Gastroesophageal sphincter (tissue), 3 donors: ENCODE results near the gene MRPL50.

Experiments used
- EP300 ChIP-seq: sonication (generic); formaldehyde crosslinking; IDR thresholded peaks from one replicate; pipeline ENCODE4 v1.6.1; 2017; ENCODE audit warnings: antibody characterized with exemption, mild to moderate bottlenecking
- POLR2A ChIP-seq, 2 donors: fragments of 450-650 bp; IDR thresholded peaks; one replicate each; pipeline ENCODE4 v1.6.1; 2017; ENCODE audit warnings: antibody characterized with exemption in 2 of 2, mild to moderate bottlenecking in 2 of 2, moderate library complexity in 1 of 2
- POLR2AphosphoS5 ChIP-seq: sonication (generic); formaldehyde crosslinking; IDR thresholded peaks from one replicate; pipeline ENCODE4 v1.6.1; 2017; ENCODE audit warnings: antibody characterized with exemption
- TF ChIP-seq, protein P1 (sequence below), 4 experiments: fragments of 200-600 bp in 2 of 4; fragments of 450-650 bp in 2 of 4; sonication (generic) in 1 of 4; IDR thresholded peaks; one replicate each; pipeline ENCODE4 v1.5.1; 2017 to 2019; ENCODE audit warnings: antibody characterized with exemption in 4 of 4, mild to moderate bottlenecking in 2 of 4, moderate library complexity in 2 of 4

DNA sequence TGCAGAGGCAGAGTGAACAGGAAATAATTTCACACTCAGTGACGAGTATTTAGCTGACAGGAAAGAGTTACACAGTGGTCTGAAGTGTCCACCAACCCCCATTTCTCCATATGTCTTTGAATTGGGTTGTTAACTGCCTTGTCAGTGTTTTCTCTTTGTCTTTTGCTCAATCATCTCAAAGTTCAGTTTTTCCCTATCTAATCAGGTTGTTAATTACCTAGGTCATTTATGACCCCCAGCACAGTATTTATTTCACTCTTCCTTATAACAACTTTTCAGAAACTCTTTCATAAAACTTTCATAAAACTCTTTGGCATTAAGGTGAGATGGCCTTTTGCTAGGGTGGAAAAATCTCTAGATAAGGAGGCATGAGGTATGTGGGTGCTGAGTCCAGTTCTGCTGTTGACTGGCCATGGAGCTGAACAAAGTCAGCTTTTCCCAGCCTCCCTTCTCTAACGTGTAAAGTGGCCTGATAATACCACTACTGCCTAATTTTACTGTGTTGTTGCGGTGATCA is 42.4 kb upstream of the MRPL50 start:
- TF ChIP-seq POLR2AphosphoS5 (no peak), POLR2A (IDR thresholded peaks at IDR 0.05) (no peak), EP300 (no peak)
- TF ChIP-seq, protein P1, sequence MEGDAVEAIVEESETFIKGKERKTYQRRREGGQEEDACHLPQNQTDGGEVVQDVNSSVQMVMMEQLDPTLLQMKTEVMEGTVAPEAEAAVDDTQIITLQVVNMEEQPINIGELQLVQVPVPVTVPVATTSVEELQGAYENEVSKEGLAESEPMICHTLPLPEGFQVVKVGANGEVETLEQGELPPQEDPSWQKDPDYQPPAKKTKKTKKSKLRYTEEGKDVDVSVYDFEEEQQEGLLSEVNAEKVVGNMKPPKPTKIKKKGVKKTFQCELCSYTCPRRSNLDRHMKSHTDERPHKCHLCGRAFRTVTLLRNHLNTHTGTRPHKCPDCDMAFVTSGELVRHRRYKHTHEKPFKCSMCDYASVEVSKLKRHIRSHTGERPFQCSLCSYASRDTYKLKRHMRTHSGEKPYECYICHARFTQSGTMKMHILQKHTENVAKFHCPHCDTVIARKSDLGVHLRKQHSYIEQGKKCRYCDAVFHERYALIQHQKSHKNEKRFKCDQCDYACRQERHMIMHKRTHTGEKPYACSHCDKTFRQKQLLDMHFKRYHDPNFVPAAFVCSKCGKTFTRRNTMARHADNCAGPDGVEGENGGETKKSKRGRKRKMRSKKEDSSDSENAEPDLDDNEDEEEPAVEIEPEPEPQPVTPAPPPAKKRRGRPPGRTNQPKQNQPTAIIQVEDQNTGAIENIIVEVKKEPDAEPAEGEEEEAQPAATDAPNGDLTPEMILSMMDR (IDR thresholded peaks at IDR 0.05) = no peak
